ENCODE data around the gene ABLIM1. TPM values are rescaled to one million over a fixed set of nuclear protein-coding genes. Genes with fewer than 3 reads are reported as not detected.

The ABLIM1 gene
- polyA plus RNA-seq, 10 donors, result 47.0 to 67.4 (median 52.4) TPM

GRCh38 chr10:114458955-114459354 lies 199.1 kb downstream of the ABLIM1 start:
- no peak for DNase-seq

- DNase-seq, result no peak
These were observed 199.7 kb downstream of the ABLIM1 start for GRCh38 chr10:114458216-114458920.

DNA sequence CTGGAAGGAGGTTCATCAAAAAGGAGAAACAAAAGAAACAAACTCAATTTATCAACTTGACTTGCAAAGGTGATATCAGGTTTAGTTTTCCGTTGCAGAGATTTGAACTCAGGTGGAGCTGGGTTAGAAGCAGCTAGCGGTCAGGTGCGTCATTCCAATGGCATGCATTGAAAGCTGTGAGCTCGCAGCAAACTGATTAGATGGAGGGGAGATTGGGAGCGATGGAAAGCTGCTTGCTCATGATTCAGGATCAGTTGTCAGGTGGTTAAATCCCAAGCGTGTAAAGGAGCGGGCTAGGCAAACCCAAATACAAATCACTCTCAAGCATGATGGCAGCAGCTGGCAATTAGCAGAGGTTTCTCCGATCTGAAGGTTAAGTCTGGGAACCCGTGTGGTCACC lies 204.5 kb downstream of the ABLIM1 start:
- DNase-seq, result no peak

- DNase-seq, result no peak
These were observed 209.2 kb downstream of the ABLIM1 start for GRCh38 chr10:114448897-114449296.

- no peak for DNase-seq
These were observed 212.7 kb downstream of the ABLIM1 start for GRCh38 chr10:114445332-114445731.

DNA sequence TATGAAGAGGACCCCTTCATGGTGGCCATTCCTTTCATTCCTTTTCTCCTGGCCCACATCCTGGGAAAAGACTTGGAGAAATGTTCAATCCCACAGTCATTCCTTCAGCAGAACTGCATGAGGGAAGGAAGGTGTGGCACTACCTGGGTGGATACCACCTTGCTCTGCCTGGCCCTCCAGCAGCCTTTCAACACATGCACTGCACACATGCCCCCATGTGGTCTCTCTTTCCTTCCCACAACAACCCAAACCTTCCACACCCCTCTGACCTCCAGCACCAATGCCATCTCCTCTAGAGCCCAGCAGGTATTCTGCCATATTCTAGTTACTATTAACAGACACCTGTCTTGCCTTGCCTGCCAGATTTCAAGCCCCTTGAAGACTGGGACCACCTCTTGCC lies 213.3 kb downstream of the ABLIM1 start:
- no peak for DNase-seq

DNA sequence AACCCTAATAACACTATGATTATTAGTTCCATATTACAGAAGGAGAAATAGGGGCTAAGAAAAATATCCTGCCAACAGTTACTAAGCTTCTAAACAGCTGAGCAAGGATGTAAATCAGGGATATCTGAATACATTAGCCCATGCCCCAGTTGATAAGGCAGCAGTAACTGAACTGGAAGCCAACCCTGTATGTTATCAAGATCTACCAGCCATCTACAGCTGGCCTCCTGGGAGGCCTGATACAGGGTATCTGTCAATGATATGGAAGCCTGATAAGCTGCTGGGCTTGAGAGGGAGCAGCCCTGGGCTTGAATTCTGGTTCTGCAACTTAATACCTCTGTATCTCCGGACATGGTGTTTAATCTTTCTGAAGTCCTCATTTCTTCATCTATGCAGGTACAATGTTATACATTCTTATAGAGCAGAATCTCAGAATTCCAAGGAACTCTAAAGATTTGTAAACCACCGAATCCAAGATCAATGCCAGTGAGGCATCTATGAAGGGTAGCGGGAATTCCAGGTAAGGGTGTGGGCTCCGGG lies 215.9 kb downstream of the ABLIM1 start:
- no peak for DNase-seq

DNA sequence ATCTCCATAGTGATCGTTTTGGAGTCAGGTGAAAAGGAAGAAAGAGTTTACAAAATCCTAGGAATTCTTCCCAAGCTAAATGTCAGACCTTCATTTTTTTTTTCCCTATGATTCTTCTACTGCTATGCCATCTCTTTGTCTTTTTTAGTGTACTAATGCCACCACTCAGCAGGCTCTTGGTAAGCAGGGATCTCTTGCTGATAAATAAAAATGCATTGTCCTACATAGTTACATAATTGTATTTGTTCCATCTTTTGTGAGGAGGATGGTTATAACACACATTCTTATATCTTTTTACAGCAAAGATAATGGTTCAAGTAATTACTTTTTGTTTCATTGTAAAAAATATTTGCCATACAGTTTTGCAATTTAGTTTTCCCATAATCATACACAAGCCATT lies 217.0 kb downstream of the ABLIM1 start:
- no peak for DNase-seq

GRCh38 chr10:114437473-114438292 lies 220.4 kb downstream of the ABLIM1 start:
- DNase-seq, result peak in 1 of 3 donors; percentile 21

DNA sequence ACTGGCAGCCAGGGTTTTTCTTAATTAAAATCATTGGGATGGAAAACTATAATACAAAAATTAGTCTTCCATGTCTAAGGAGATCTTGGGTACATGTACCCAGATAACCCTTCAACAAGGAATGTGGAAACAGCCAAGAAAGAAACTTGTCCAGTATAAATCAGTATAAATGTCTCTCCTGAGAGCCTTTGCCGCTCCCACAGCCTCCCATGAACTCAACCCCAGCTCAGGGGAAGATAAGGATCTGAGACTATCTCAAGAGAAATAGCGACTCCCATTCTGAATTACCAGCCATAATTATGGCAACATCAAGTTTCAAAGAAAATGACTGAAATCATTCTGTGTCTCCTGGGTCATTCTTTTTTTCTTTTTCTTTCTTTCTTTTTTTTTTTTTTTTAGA lies 221.1 kb downstream of the ABLIM1 start:
- no peak for DNase-seq

- DNase-seq, result no peak
These were observed 225.4 kb downstream of the ABLIM1 start for GRCh38 chr10:114432566-114433093.

DNA sequence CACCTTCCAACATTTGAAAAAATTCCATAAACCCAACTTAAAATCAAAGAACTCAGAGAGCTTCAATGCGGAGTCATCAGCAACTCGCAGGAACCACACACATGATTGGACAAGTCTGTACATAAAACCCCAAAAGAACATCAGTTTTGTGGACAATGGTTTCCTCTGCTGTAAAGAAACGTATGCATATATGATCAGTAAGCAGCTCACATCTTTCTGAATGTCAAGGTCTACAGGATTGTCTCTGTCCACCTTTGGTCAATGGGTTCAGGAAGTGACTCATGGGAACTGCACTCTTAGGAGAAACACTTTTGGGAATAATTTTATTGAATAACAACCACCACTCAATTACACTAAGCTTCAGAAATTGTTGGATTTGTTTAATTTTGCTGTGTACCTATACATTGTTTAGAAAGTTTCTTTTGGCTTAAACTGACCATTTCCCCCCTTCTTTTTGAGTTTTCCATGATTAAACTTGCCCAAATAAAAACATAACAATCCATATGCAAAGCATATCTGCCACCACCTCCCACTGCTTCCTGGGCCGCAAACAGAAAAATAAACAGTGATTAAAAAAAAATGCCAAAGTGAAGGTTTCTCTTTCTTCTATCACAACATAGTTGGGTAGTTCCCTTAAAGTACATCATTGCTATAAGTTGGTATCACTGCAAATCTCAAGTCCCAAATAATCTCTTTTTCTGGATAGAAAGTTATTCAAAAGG lies 226.5 kb downstream of the ABLIM1 start:
- no peak for DNase-seq

GRCh38 chr10:114430688-114431413 lies 227.2 kb downstream of the ABLIM1 start:
- no peak for DNase-seq

GRCh38 chr10:114429581-114430335 lies 228.3 kb downstream of the ABLIM1 start:
- no peak for DNase-seq

DNA sequence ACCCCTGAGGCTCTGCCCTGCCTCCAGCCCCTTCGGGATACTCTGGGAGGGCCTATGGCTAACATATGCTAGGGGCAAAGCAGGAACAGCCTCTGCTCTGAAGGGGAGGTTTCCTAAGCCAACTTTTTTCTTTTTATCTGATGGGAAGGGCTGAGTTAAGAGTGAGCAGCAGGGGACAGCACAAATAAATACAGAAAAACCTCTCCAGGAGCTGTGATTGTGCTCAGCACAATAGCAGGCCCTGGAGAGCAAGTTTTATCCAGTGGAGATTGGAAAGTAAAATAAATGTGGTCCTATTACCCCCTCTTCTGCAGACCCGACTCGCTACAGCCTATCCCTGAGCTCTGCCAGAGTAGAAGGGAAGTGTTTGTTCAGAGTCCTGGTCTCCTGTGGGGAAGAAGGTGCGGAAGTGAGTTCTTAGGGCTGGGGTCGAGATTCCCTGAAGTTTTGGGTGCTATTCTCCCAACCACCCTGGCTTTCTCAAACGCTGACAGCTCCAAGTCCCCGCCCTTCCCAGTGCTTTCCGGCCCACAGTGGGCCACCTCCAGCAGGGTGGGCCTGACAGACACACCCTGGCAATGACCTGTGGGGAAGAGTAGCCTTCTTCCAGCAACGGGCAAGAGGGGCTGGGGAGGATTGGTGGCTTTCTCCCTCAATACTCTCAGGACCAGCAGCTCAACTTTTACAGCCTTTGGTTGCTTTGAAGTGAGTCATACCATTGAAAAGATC lies 230.8 kb downstream of the ABLIM1 start:
- peak in 1 of 3 donors; percentile 39 for DNase-seq

DNA sequence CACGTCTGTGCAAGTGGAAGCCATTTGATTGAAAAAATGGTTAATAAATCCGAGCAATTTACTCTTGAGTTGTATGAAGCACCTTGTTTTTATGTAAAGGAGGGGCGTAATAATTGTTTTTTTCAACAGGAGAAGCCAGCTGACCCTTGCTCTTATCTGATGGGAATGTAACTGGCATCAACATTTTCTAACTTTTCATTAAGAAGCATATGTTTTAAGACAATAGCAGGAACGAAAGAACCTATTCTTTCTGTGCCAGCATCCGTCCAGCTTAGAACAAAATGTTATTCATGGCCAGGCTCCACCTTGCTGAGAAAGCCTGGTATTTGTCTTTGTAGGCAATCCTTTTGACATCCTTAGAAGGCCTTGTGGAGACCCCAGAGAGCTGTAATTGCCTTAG lies 231.6 kb downstream of the ABLIM1 start:
- DNase-seq, result no peak

- no peak for DNase-seq
These were observed 237.1 kb downstream of the ABLIM1 start for GRCh38 chr10:114420811-114421485.

- no peak for DNase-seq
These were observed 240.0 kb downstream of the ABLIM1 start for GRCh38 chr10:114418109-114418508.

Measured in muscle of back (tissue), 11 donors.